ENCODE results near the gene OR2D2.

DNA sequence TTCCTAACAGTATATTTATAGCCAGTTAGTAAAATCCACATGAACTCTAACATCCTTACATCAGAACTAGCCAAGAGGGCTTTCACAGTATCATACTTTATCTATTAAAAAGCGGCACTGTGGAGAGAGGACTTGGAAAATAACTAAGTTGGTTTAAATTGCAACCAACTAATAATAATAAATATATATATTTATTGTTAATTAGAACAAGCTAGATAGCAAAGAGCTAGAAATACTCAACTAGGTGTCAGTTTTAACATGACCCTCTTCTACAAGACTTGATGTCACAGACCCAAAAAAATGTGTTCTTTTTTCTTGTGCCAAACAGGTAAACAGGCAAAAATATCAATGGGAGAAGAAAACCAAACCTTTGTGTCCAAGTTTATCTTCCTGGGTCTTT, 28.4 kb upstream of the OR2D2 start, which contains the start of gene OR2D3:
- TF ChIP-seq TCF4 (CRISPR knock-in tag; IDR thresholded peaks at IDR 0.05; ENCODE audit: borderline replicate concordance) (no peak), OSR1 (CRISPR knock-in tag; IDR thresholded peaks at IDR 0.05) (no peak), ZFP3 (CRISPR knock-in tag; IDR thresholded peaks at IDR 0.05) (no peak), ZC3H10 (CRISPR knock-in tag; IDR thresholded peaks at IDR 0.05) (no peak), PATZ1 (CRISPR knock-in tag; IDR thresholded peaks at IDR 0.05; ENCODE audit: borderline replicate concordance) (no peak), ZFP30 (CRISPR knock-in tag; IDR thresholded peaks at IDR 0.05) (no peak), RARB (CRISPR knock-in tag; IDR thresholded peaks at IDR 0.05) (no peak), GLIS3 (CRISPR knock-in tag; IDR thresholded peaks at IDR 0.05) (no peak), SNAI2 (CRISPR knock-in tag; IDR thresholded peaks at IDR 0.05) (no peak), ZNF8 (CRISPR knock-in tag; IDR thresholded peaks at IDR 0.05) (no peak), BACH2 (CRISPR knock-in tag; IDR thresholded peaks at IDR 0.05; ENCODE audit: borderline replicate concordance) (no peak), CREB5 (CRISPR knock-in tag; IDR thresholded peaks at IDR 0.05; ENCODE audit: low read depth) (no peak)
- TF ChIP-seq, protein P1, sequence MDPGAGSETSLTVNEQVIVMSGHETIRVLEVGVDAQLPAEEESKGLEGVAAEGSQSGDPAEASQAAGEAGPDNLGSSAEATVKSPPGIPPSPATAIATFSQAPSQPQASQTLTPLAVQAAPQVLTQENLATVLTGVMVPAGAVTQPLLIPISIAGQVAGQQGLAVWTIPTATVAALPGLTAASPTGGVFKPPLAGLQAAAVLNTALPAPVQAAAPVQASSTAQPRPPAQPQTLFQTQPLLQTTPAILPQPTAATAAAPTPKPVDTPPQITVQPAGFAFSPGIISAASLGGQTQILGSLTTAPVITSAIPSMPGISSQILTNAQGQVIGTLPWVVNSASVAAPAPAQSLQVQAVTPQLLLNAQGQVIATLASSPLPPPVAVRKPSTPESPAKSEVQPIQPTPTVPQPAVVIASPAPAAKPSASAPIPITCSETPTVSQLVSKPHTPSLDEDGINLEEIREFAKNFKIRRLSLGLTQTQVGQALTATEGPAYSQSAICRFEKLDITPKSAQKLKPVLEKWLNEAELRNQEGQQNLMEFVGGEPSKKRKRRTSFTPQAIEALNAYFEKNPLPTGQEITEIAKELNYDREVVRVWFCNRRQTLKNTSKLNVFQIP (CRISPR knock-in tag; IDR thresholded peaks at IDR 0.05; ENCODE audit: borderline replicate concordance, low read depth) = no peak
- TF ChIP-seq, protein P2, sequence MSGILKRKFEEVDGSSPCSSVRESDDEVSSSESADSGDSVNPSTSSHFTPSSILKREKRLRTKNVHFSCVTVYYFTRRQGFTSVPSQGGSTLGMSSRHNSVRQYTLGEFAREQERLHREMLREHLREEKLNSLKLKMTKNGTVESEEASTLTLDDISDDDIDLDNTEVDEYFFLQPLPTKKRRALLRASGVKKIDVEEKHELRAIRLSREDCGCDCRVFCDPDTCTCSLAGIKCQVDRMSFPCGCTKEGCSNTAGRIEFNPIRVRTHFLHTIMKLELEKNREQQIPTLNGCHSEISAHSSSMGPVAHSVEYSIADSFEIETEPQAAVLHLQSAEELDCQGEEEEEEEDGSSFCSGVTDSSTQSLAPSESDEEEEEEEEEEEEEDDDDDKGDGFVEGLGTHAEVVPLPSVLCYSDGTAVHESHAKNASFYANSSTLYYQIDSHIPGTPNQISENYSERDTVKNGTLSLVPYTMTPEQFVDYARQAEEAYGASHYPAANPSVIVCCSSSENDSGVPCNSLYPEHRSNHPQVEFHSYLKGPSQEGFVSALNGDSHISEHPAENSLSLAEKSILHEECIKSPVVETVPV (CRISPR knock-in tag; IDR thresholded peaks at IDR 0.05) = no peak
